Body of pancreas (tissue), 4 donors: ENCODE data around the gene SMIM14. TPM values are rescaled to one million over a fixed set of nuclear protein-coding genes. Genes with fewer than 3 reads are reported as not detected.
"Not testable (repeated sequence)": the region's sequence is repeated elsewhere in the genome, so short reads cannot be mapped to it uniquely, and the experiment has no call there.

Experiments used
- ATAC-seq: fragments of 150-250 bp; one replicate; pipeline ENCODE4 v1.9.1; 2016
- DNase-seq, 4 donors: peaks; one replicate each; pipeline ENCODE4 v3.0.0-alpha.2; 2019
- H3K27ac ChIP-seq, 4 donors: fragments of 200-600 bp; sonication (generic); 1 replicate in 3 of 4; 2 replicates in 1 of 4; pipeline versions ENCODE4 v1.5.1 to v1.6.1; 2016 to 2019; ENCODE audit warnings: mild to moderate bottlenecking in 1 of 4, mixed read lengths in 1 of 4, moderate library complexity in 1 of 4
- H3K27me3 ChIP-seq, 2 donors: fragments of 200-600 bp; sonication (generic); one replicate each; pipeline ENCODE4 v1.6.0; 2016; ENCODE audit warnings: mild to moderate bottlenecking in 1 of 2
- H3K36me3 ChIP-seq, 2 donors: fragments of 200-600 bp; sonication (generic); replicated peaks in 1 of 2; 2 replicates each; pipeline ENCODE4 v1.5.1; 2016; ENCODE audit warnings: low read depth in 2 of 2; ENCODE audit not compliant: insufficient read depth in 1 of 2
- H3K4me1 ChIP-seq: fragments of 200-600 bp; sonication (generic); one replicate; pipeline ENCODE4 v1.6.0; 2016
- H3K4me3 ChIP-seq, 2 donors: fragments of 200-600 bp; sonication (generic); 1 replicate in 1 of 2; 2 replicates in 1 of 2; pipeline ENCODE4 v1.5.1; 2016 to 2019
- H3K9me3 ChIP-seq, 3 donors: fragments of 200-600 bp; sonication (generic); 1 replicate in 2 of 3; 2 replicates in 1 of 3; pipeline ENCODE4 v1.5.1; 2016
- POLR2A ChIP-seq, 3 donors: fragments of 450-650 bp; IDR thresholded peaks; one replicate each; pipeline ENCODE4 v1.6.1; 2016; ENCODE audit warnings: antibody characterized with exemption in 3 of 3, mild to moderate bottlenecking in 2 of 3
- WGBS, 2 donors: methylation state at CpG; one replicate each; pipeline ENCODE4 v1.1.5; 2017; 5-methylcytosine and 5-hydroxymethylcytosine counted together
- intact Hi-C: fragments of 100-400 bp; cut with DNase I; formaldehyde crosslinking; loops from one replicate; pipeline ENCODE4 v1.15.1; 2023
- total RNA-seq, 2 donors: library from RNA; depleted of rRNA; stranded (reverse); fragments of >200 nt; gene quantifications; one replicate each; pipeline ENCODE4 v1.1.0, GENCODE V29; 2016
- TF ChIP-seq, protein P1 (sequence below), 7 experiments: fragments of 450-650 bp in 4 of 7; fragments of 200-600 bp in 3 of 7; sonication (generic) in 3 of 7; IDR thresholded peaks; one replicate each; pipeline ENCODE4 v1.5.1; 2016 to 2019; ENCODE audit warnings: antibody characterized with exemption in 7 of 7

Gene SMIM14
- total RNA-seq, 2 donors from 2014 or later = 24.4 to 26.2 TPM

DNA sequence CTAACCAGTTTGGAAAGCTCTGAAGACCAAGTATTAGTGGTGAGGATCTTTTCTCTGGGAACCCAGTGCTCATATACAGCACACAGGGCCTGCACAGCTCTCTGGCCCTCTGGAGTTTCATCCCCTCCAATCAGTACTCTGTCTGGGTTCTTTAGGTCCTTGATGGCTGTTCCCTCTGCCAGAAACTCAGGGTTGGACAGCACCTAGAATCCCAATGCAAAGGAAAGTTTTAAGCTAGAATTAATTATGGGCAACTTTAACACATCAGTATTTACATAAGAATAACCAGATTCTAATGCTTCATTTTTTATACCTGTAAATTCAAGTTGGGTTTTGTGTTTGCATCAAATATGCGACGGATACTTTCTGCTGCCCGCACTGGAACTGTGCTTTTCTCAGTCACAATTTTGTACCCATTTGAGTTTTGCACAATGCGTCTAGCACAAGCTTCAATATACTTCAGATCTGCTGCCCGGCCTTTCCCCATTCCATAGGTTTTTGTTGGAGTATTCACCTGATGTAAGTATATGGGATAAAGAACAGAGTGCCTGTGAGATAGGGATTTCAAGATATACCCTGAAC lies 128.2 kb downstream of the SMIM14 start:
- ATAC-seq = no peak
- H3K4me3 ChIP-seq = no peak overlapping the region
- WGBS, 2 donors = 95% methylated on average over 5 of the region's 5 CpGs
- TF ChIP-seq, protein P1, sequence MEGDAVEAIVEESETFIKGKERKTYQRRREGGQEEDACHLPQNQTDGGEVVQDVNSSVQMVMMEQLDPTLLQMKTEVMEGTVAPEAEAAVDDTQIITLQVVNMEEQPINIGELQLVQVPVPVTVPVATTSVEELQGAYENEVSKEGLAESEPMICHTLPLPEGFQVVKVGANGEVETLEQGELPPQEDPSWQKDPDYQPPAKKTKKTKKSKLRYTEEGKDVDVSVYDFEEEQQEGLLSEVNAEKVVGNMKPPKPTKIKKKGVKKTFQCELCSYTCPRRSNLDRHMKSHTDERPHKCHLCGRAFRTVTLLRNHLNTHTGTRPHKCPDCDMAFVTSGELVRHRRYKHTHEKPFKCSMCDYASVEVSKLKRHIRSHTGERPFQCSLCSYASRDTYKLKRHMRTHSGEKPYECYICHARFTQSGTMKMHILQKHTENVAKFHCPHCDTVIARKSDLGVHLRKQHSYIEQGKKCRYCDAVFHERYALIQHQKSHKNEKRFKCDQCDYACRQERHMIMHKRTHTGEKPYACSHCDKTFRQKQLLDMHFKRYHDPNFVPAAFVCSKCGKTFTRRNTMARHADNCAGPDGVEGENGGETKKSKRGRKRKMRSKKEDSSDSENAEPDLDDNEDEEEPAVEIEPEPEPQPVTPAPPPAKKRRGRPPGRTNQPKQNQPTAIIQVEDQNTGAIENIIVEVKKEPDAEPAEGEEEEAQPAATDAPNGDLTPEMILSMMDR (IDR thresholded peaks at IDR 0.05) = no peak
- no peak for TF ChIP-seq POLR2A (IDR thresholded peaks at IDR 0.05)
- H3K27ac ChIP-seq = no peak overlapping the region
- no peak for DNase-seq
- H3K4me1 ChIP-seq = peaks cover 10% of the 10 kb centered on the region
- peaks cover 18 to 36% of the 10 kb centered on the region in 2 donors for H3K36me3 ChIP-seq
- no peaks in the 10 kb centered on the region for H3K27me3 ChIP-seq
- no peaks in the 10 kb centered on the region for H3K9me3 ChIP-seq
- intact Hi-C loops = no loop called here

DNA sequence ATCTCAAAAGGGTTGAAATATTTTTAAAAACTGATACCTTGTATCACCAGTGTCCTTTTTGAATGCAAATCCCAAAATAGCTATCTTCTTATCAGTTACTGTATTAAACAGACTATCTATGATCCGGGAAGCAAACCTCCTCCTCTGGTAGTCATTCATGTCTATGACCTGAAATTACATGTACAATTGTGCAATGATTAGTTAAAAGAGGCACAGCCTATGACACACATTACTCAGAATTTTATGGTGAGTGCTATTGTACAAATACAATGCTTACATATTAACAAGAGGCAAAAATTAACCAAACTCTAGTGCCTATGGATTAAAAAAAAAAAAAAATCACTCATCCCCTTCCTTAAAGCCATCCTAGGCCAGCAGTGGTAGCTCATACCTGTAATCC lies 133.1 kb downstream of the SMIM14 start:
- DNase-seq = no peak
- WGBS, 2 donors = 47 to 49% methylated on average over 1 of the region's 1 CpG
- H3K36me3 ChIP-seq = peaks cover 41 to 64% of the 10 kb centered on the region in 2 donors

DNA sequence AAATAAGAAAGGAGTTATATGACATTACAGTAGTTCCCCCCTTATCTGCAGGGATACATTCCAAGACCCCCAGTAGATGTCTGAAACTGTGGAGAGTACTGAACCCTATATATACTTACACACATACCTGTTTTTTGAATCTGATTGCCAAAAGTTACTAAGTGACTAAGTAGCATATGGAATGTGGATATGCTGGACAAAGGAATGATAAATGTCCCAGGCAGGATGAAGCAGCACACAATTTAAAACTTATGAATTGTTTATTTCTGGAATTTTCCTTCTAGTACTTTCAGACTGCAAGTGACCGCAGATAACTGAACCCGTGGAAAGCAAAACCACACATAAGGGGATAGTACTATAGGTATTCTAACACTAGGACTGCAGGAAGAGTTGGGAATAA lies 134.1 kb downstream of the SMIM14 start:
- WGBS, 2 donors = 79 to 82% methylated on average over 2 of the region's 2 CpGs
- no peak overlapping the region for H3K27ac ChIP-seq
- peaks cover 35 to 57% of the 10 kb centered on the region in 2 donors for H3K36me3 ChIP-seq
- H3K9me3 ChIP-seq = no peaks in the 10 kb centered on the region
- TF ChIP-seq, protein P1 (IDR thresholded peaks at IDR 0.05) = no peak
- TF ChIP-seq POLR2A (IDR thresholded peaks at IDR 0.05) = no peak
- ATAC-seq (no peak), DNase-seq (no peak)
- H3K4me3 ChIP-seq = no peak overlapping the region
- H3K27me3 ChIP-seq = no peaks in the 10 kb centered on the region
- intact Hi-C loops = no loop called here
- H3K4me1 ChIP-seq = no peaks in the 10 kb centered on the region

More for the DNA sequence above, 133.1 kb downstream of the SMIM14 start:
- Histone ChIP-seq H3K9me3 (no peaks in the 10 kb centered on the region), H3K4me1 (no peaks in the 10 kb centered on the region), H3K27ac (no peak overlapping the region), H3K27me3 (no peaks in the 10 kb centered on the region), H3K4me3 (no peak overlapping the region)
- TF ChIP-seq, protein P1 (IDR thresholded peaks at IDR 0.05) = no peak
- TF ChIP-seq POLR2A (IDR thresholded peaks at IDR 0.05) = no peak
- ATAC-seq = no peak
- intact Hi-C loops = no loop called here

DNA sequence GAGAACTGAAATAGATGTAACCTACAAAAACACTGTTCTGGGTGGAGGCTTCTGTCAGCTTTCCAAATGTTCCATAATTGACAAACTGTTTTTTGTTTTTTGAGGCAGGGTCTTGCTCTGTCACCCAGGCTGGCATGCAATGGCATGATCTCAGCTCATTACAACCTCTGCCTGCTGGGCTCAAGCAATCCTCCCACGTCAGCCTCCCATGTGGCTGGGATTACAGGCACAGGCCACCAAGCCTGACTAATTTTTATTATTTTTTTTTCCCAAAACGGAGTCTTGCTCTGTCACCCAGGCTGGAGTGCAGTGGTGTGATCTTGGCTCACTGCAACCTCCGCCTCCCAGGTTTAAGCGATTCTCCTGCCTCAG lies 136.0 kb downstream of the SMIM14 start:
- ATAC-seq, DNase-seq, intact Hi-C loops, H3K4me3 ChIP-seq, H3K27ac ChIP-seq, H3K27me3 ChIP-seq, H3K4me1 ChIP-seq, H3K9me3 ChIP-seq: not testable (repeated sequence)
- peaks cover 22 to 54% of the 10 kb centered on the region in 2 donors for H3K36me3 ChIP-seq
- 92 to 95% methylated on average over 4 of the region's 4 CpGs for WGBS, 2 donors

DNA sequence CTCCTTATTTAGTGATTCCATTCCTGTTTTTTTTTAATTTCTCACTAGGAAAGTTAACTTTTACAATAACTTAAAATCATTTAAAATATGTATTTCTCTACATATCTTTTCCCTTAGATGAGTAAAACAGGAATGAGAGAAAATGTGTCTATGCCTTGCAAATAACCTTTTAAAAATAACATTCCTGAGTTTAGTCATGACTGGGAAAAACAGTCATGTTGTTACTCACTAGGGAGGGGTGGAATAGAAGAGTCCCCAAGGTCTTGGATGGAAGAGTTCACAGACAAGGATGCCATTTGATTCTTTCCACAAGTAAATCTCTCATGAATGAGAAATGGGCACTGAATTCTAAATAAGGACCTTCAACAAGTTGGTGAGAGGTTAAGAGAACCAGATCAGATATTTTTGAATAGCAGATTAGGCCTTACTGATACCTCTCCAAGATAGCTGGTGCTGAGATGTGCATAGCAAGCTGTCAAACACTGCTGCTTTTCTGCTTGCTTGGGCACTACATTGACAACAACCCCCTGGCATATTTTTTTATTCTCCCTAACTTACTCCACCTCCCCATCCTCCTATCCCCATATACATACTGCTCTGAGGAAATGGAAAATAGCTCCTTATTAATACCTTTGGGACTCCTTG lies 136.5 kb downstream of the SMIM14 start:
- TF ChIP-seq, protein P1 (IDR thresholded peaks at IDR 0.05) = no peak
- no peak for TF ChIP-seq POLR2A (IDR thresholded peaks at IDR 0.05)
- intact Hi-C loops = no loop called here
- H3K27me3 ChIP-seq = no peaks in the 10 kb centered on the region
- no peak overlapping the region for H3K27ac ChIP-seq
- ATAC-seq (no peak), DNase-seq (no peak)
- peaks cover 22 to 49% of the 10 kb centered on the region in 2 donors for H3K36me3 ChIP-seq
- H3K4me3 ChIP-seq = no peak overlapping the region
- no peaks in the 10 kb centered on the region for H3K9me3 ChIP-seq
- H3K4me1 ChIP-seq = no peaks in the 10 kb centered on the region
